T-cell (primary cell): Measurements from ENCODE around the gene SMR3A. TPM values are rescaled to one million over a fixed set of nuclear protein-coding genes. Genes with fewer than 3 reads are reported as not detected.

Experiments
- ATAC-seq, 4 experiments: fragments of 200-7000 bp in 3 of 4; fragments of 150-1000 bp in 1 of 4; cut with Tn5 transposase; replicated peaks in 1 of 4; 1 replicate in 3 of 4; 2 replicates in 1 of 4; pipeline ENCODE4 v1.10.0; 2021; ENCODE audit warnings: moderate library complexity in 3 of 4, mild to moderate bottlenecking in 2 of 4, moderate number of reproducible peaks in 1 of 4
- CTCF ChIA-PET, 2 donors: fragments of 300-600 bp; sonication (Branson Sonifier 250); formaldehyde crosslinking; loops; one replicate each; lab custom pipeline; 2022; ENCODE audit warnings: antibody characterized with exemption in 2 of 2; lab: Charles Lee
- POLR2A ChIA-PET, 2 donors: fragments of 300-600 bp; sonication (Branson Sonifier 250); formaldehyde crosslinking; loops; one replicate each; lab custom pipeline; 2022; ENCODE audit warnings: antibody characterized with exemption in 2 of 2; lab: Charles Lee
- DNase-seq, 35 experiments: peaks; one replicate each; pipeline versions ENCODE4 v3.0.0 to v3.0.0-alpha.2; 2013 to 2023
- H3K27ac ChIP-seq: one replicate; pipeline ENCODE4 v1.5.1; 2013; ENCODE audit warnings: low read length
- H3K27me3 ChIP-seq, 2 experiments: replicated peaks in 1 of 2; 1 replicate in 1 of 2; 2 replicates in 1 of 2; pipeline versions ENCODE4 v1.6.1 to v1.7.0; 2013; ENCODE audit warnings: low read length in 1 of 2, mixed read lengths in 1 of 2; ENCODE audit not compliant: control insufficient read depth in 2 of 2, insufficient read depth in 2 of 2; ENCODE audit errors: extremely low read depth in 1 of 2
- H3K36me3 ChIP-seq, 2 donors: 1 replicate in 1 of 2; 2 replicates in 1 of 2; pipeline versions ENCODE4 v1.6.1 to v1.7.0; 2013; ENCODE audit warnings: low read length in 1 of 2; ENCODE audit not compliant: control insufficient read depth in 2 of 2, insufficient read depth in 1 of 2; ENCODE audit errors: extremely low read depth in 1 of 2
- H3K4me1 ChIP-seq, 2 experiments: 1 replicate in 1 of 2; 2 replicates in 1 of 2; pipeline versions ENCODE4 v1.6.1 to v1.7.0; 2013; ENCODE audit warnings: low read length in 2 of 2, mixed read lengths in 1 of 2; ENCODE audit not compliant: insufficient read depth in 2 of 2, control insufficient read depth in 1 of 2; ENCODE audit errors: extremely low read depth in 1 of 2
- H3K4me3 ChIP-seq, 2 donors: 1 replicate in 1 of 2; 2 replicates in 1 of 2; pipeline versions ENCODE4 v1.5.1 to v1.7.0; 2013; ENCODE audit warnings: mild to moderate bottlenecking in 2 of 2, low read length in 1 of 2, moderate library complexity in 1 of 2; ENCODE audit not compliant: control insufficient read depth in 1 of 2; ENCODE audit errors: extremely low read depth in 1 of 2
- H3K9me3 ChIP-seq: 2 replicates; pipeline ENCODE4 v1.7.0; 2013
- H3K27ac Mint-ChIP-seq, 2 donors: one replicate each; pipeline ENCODE4 v1.8.0; 2020 to 2021; ENCODE audit warnings: mild to moderate bottlenecking in 2 of 2, mixed read lengths in 2 of 2
- H3K27me3 Mint-ChIP-seq, 2 donors: one replicate each; pipeline ENCODE4 v1.8.0; 2021 to 2022; ENCODE audit warnings: mixed read lengths in 2 of 2
- H3K36me3 Mint-ChIP-seq: one replicate; pipeline ENCODE4 v1.8.0; 2021; ENCODE audit warnings: mixed read lengths
- H3K4me1 Mint-ChIP-seq, 3 donors: one replicate each; pipeline ENCODE4 v1.8.0; 2020 to 2022; ENCODE audit warnings: mixed read lengths in 3 of 3, mild to moderate bottlenecking in 1 of 3
- H3K4me3 Mint-ChIP-seq, 3 donors: one replicate each; pipeline ENCODE4 v1.8.0; 2020 to 2022; ENCODE audit warnings: mild to moderate bottlenecking in 3 of 3, mixed read lengths in 3 of 3, moderate library complexity in 3 of 3
- H3K9me3 Mint-ChIP-seq, 3 donors: one replicate each; pipeline ENCODE4 v1.8.0; 2020 to 2022; ENCODE audit warnings: mixed read lengths in 3 of 3
- WGBS: methylation state at CpG from one replicate; pipeline ENCODE4 v1.1.5; 2013; ENCODE audit warnings: missing lambda C conversion rate; ENCODE audit not compliant: insufficient coverage; 5-methylcytosine and 5-hydroxymethylcytosine counted together
- total RNA-seq, 35 experiments: library from RNA in 6 of 35; stranded (reverse) in 6 of 35; fragments of 120-200 nt in 1 of 35; gene quantifications; one replicate each; pipeline versions ENCODE4 v1.2.1 to v1.2.4 and lab custom pipeline; 2013 to 2026

Gene SMR3A
- total RNA-seq, 5 donors from 2014 or later (not counting 1 experiment from before 2014, with no cell fraction given): not detected

DNA sequence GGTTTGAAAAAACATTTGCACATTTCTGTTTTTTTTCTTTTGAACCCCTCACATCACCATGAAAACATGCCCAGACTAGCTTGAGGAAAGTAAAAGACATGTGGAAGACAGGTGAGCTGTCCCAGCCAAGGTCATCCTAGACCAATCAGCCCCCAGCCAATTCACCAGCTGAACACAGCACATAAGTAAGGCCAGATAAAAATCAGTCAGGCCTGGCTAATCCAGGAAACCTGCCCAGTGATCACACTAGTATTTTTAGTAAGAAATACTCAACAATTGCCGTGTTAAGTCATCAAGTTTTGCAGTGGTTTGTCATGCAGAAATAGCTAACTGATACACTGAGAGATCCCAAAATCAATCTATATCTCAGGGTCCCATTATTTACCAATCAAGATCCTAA is 4.4 kb upstream of the SMR3A start:
- ATAC-seq (no peak), DNase-seq (no peak)
- Histone ChIP-seq H3K27me3 (no peaks in the 10 kb centered on the region), H3K4me3 (no peak overlapping the region), H3K9me3 (no peaks in the 10 kb centered on the region), H3K27ac (no peak overlapping the region), H3K4me1 (no peaks in the 10 kb centered on the region), H3K36me3 (no peaks in the 10 kb centered on the region)
- 80% methylated on average over 1 of the region's 1 CpG for WGBS
- Mint-ChIP-seq H3K36me3 (no peaks in the 10 kb centered on the region), H3K4me3 (no peak overlapping the region), H3K27me3 (no peaks in the 10 kb centered on the region), H3K9me3 (peaks cover 0 to 2% (median 0%) of the 10 kb centered on the region in 3 donors), H3K4me1 (no peaks in the 10 kb centered on the region), H3K27ac (no peak overlapping the region)
- CTCF ChIA-PET: no interaction called here
- POLR2A ChIA-PET: no interaction called here

DNA sequence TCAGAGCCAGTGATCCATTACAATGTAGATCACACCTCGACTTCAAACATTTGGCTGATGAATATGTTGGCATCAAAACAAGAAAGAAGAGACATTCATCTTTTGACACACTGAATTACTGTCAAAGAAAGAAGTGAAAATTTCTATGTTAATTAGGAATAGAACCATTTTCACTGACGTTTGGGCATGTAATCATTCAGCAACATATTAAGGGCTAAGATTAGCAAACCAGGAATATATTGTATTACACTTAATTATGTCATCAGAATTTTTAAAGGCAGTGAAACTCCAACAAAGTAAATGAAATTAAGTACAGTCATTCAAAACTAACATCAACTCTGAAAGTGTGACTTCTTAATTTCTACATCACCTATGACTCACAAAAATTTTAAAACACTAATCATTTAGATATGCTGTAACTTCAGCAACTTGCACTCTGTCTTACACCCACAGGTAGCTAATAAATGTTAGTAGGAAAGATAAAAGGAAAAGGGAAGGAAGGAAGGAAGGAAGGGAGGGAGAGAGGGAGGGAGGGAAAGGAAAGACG is 1.4 kb upstream of the SMR3A start:
- no peak overlapping the region for H3K4me3 ChIP-seq
- no peaks in the 10 kb centered on the region for H3K27me3 ChIP-seq
- DNase-seq: no peak
- CTCF ChIA-PET: no interaction called here
- H3K27ac ChIP-seq: no peak overlapping the region
- POLR2A ChIA-PET: interaction anchor here in 1 of 2 donors (0.6 kb wide), 1 partner anchor 12 kb away, joined by 5 read pairs; no protein-coding TSS in a partner anchor
- ATAC-seq: no peak
- no peak overlapping the region for H3K4me3 Mint-ChIP-seq
- WGBS: no CpG with 5 or more reads among the region's 3 CpGs
- no peaks in the 10 kb centered on the region for H3K36me3 ChIP-seq
- no peaks in the 10 kb centered on the region for H3K4me1 ChIP-seq
- H3K36me3 Mint-ChIP-seq: no peaks in the 10 kb centered on the region
- H3K9me3 Mint-ChIP-seq: peaks cover 0 to 2% (median 2%) of the 10 kb centered on the region in 3 donors
- H3K4me1 Mint-ChIP-seq: no peaks in the 10 kb centered on the region
- H3K9me3 ChIP-seq: no peaks in the 10 kb centered on the region
- H3K27ac Mint-ChIP-seq: no peak overlapping the region
- peaks cover 0 to 2% of the 10 kb centered on the region in 2 donors for H3K27me3 Mint-ChIP-seq

DNA sequence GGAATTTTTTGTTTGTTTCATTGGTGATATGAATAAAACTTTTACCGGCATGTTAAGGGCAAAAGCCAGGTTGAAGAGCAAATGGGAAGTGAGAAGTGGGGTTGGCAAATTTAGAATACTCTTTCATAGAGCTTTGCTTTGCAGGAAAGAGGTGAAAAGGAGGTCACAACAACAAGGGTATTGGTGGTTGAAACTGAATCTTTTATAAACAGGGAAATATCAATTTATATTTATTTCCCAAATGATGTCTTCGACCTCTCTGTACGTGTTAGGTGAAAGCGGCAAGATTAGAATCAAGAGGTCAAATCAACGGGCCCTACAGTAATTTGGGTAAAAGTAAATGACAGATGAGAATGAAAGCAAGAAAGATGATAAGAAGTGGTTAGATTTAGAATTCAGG is 3.4 kb downstream of the SMR3A start:
- no peaks in the 10 kb centered on the region for H3K4me1 Mint-ChIP-seq
- H3K27me3 Mint-ChIP-seq: peaks cover 0 to 6% of the 10 kb centered on the region in 2 donors
- no peaks in the 10 kb centered on the region for H3K4me1 ChIP-seq
- no peak for ATAC-seq
- WGBS: 93% methylated on average over 4 of the region's 5 CpGs
- no peaks in the 10 kb centered on the region for H3K27me3 ChIP-seq
- ChIA-PET CTCF (no interaction called here), POLR2A (no interaction called here)
- DNase-seq: no peak
- H3K27ac Mint-ChIP-seq: no peak overlapping the region
- H3K36me3 ChIP-seq: no peaks in the 10 kb centered on the region
- H3K9me3 Mint-ChIP-seq: peaks cover 0 to 8% (median 4%) of the 10 kb centered on the region in 3 donors
- H3K4me3 Mint-ChIP-seq: no peak overlapping the region
- H3K9me3 ChIP-seq: no peaks in the 10 kb centered on the region
- H3K27ac ChIP-seq: no peak overlapping the region
- H3K4me3 ChIP-seq: no peak overlapping the region
- no peaks in the 10 kb centered on the region for H3K36me3 Mint-ChIP-seq

DNA sequence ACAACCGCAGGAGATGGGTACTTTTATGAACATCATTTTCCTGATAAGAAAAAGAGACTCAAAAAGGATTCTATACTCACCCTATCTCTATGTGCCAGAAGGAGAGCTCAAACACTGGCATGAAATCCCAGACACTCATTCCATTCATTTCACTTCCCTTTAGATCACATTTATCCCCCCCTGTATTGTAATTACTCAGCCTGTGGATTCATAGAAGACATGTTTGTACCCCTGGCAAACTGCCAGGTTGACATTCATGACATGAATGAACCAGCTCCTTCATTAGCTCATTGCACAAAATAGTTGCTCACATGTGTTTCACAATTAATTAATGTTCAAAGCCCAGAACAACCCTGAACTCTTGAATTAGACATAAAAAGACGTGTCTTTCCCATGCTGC is 4.9 kb downstream of the SMR3A start:
- H3K4me1 Mint-ChIP-seq: no peaks in the 10 kb centered on the region
- H3K9me3 Mint-ChIP-seq: peaks cover 0 to 8% (median 3%) of the 10 kb centered on the region in 3 donors
- ATAC-seq (no peak), DNase-seq (no peak)
- H3K27ac Mint-ChIP-seq: no peak overlapping the region
- WGBS: 29% methylated on average over 1 of the region's 2 CpGs
- no peaks in the 10 kb centered on the region for H3K27me3 ChIP-seq
- H3K27me3 Mint-ChIP-seq: peaks cover 0 to 6% of the 10 kb centered on the region in 2 donors
- H3K36me3 Mint-ChIP-seq: no peaks in the 10 kb centered on the region
- H3K27ac ChIP-seq: no peak overlapping the region
- H3K4me3 ChIP-seq: no peak overlapping the region
- no peaks in the 10 kb centered on the region for H3K9me3 ChIP-seq
- no peaks in the 10 kb centered on the region for H3K4me1 ChIP-seq
- ChIA-PET CTCF (no interaction called here), POLR2A (no interaction called here)
- H3K36me3 ChIP-seq: no peaks in the 10 kb centered on the region
- H3K4me3 Mint-ChIP-seq: no peak overlapping the region

DNA sequence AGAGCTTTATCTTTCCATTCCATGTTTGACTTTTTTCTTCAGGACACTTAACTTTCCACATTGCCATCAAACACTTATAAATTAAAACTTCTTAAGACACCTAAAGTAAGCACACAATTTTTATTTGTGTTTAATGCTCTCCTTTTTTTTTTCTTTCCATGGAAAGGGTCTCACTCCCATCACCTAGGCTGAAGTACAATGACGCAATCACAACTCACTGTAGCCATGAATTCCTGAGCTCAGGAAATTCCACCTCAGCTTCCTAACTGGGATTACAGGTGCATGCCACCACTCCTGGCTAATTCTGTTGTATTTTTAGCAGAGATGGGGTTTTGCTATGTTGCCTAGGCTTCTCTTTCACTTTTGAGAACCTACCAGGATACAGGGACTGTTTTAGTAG is 7.3 kb downstream of the SMR3A start:
- Mint-ChIP-seq H3K27me3 (peaks cover 0 to 6% of the 10 kb centered on the region in 2 donors), H3K27ac (no peak overlapping the region), H3K4me1 (no peaks in the 10 kb centered on the region), H3K4me3 (no peak overlapping the region), H3K9me3 (peaks cover 0 to 8% (median 3%) of the 10 kb centered on the region in 3 donors), H3K36me3 (no peaks in the 10 kb centered on the region)
- Histone ChIP-seq H3K4me3 (no peak overlapping the region), H3K27ac (no peak overlapping the region), H3K36me3 (no peaks in the 10 kb centered on the region), H3K27me3 (no peaks in the 10 kb centered on the region), H3K9me3 (no peaks in the 10 kb centered on the region), H3K4me1 (no peaks in the 10 kb centered on the region)
- no peak for DNase-seq
- ChIA-PET CTCF (no interaction called here), POLR2A (no interaction called here)
- ATAC-seq: no peak
- WGBS: no CpG with 5 or more reads among the region's 1 CpG

DNA sequence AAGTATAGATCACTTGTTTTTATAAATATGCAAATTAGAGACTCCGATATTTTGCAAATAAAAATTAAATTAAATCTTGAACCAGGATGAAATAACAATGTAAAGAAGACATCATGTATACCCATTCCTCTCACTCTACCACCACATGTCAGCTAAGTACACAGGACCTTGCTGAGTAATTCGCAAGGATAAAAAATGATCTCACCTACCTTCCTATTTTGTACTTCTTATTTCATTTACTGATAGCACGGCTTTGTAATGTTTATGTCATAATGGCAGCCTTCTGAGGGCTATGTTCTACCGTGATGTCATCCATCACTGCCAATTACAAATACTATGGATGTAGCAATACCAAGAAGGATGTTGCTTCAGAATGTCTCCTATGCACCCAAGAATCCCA is 11.4 kb downstream of the SMR3A start:
- POLR2A ChIA-PET: no interaction called here
- Histone ChIP-seq H3K4me1 (no peaks in the 10 kb centered on the region), H3K36me3 (no peaks in the 10 kb centered on the region), H3K27me3 (no peaks in the 10 kb centered on the region), H3K4me3 (no peak overlapping the region), H3K27ac (no peak overlapping the region), H3K9me3 (no peaks in the 10 kb centered on the region)
- Mint-ChIP-seq H3K36me3 (no peaks in the 10 kb centered on the region), H3K9me3 (peaks cover 0 to 8% (median 0%) of the 10 kb centered on the region in 3 donors), H3K4me3 (no peak overlapping the region), H3K4me1 (no peaks in the 10 kb centered on the region), H3K27me3 (no peaks in the 10 kb centered on the region), H3K27ac (no peak overlapping the region)
- DNase-seq (no peak), ATAC-seq (no peak)
- no CpG with 5 or more reads among the region's 4 CpGs for WGBS
- CTCF ChIA-PET: no interaction called here

DNA sequence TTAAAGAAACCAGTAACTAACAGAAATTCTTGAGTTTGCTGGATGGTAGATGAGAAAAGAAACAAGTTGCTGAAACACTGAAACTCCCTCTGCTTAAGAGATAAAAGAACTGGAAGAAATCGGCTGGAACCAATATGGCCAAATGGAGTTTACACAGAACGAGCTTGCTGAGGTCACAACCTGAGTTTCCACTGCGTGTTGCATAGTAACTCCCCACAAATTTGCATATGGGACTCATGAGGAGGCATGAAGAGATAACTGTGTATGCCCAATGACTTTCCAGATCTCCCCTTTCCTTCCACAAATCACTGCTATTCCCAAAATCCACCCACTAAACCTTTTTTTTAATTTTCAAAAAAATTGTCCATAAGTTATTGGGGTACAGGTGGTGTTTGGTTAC is 12.2 kb downstream of the SMR3A start:
- peaks cover 0 to 8% (median 0%) of the 10 kb centered on the region in 3 donors for H3K9me3 Mint-ChIP-seq
- H3K4me3 Mint-ChIP-seq: no peak overlapping the region
- H3K4me1 Mint-ChIP-seq: no peaks in the 10 kb centered on the region
- Histone ChIP-seq H3K27ac (no peak overlapping the region), H3K4me1 (no peaks in the 10 kb centered on the region), H3K27me3 (no peaks in the 10 kb centered on the region), H3K36me3 (no peaks in the 10 kb centered on the region), H3K4me3 (no peak overlapping the region), H3K9me3 (no peaks in the 10 kb centered on the region)
- 66% methylated on average over 3 of the region's 3 CpGs for WGBS
- ATAC-seq (no peak), DNase-seq (no peak)
- ChIA-PET CTCF (no interaction called here), POLR2A (no interaction called here)
- no peak overlapping the region for H3K27ac Mint-ChIP-seq
- H3K27me3 Mint-ChIP-seq: no peaks in the 10 kb centered on the region
- no peaks in the 10 kb centered on the region for H3K36me3 Mint-ChIP-seq
